T-cell (primary cell): ENCODE results near the gene TCF7L2. TPM values are rescaled to one million over a fixed set of nuclear protein-coding genes. Genes with fewer than 3 reads are reported as not detected.
"Not testable (repeated sequence)": the region's sequence is repeated elsewhere in the genome, so short reads cannot be mapped to it uniquely, and the experiment has no call there.

ENCODE experiments used
- ATAC-seq, 4 experiments: fragments of 200-7000 bp in 3 of 4; fragments of 150-1000 bp in 1 of 4; cut with Tn5 transposase; replicated peaks in 1 of 4; 1 replicate in 3 of 4; 2 replicates in 1 of 4; pipeline ENCODE4 v1.10.0; 2021; ENCODE audit warnings: moderate library complexity in 3 of 4, mild to moderate bottlenecking in 2 of 4, moderate number of reproducible peaks in 1 of 4
- CTCF ChIA-PET, 2 donors: fragments of 300-600 bp; sonication (Branson Sonifier 250); formaldehyde crosslinking; loops; one replicate each; lab custom pipeline; 2022; ENCODE audit warnings: antibody characterized with exemption in 2 of 2; lab: Charles Lee
- POLR2A ChIA-PET, 2 donors: fragments of 300-600 bp; sonication (Branson Sonifier 250); formaldehyde crosslinking; loops; one replicate each; lab custom pipeline; 2022; ENCODE audit warnings: antibody characterized with exemption in 2 of 2; lab: Charles Lee
- DNase-seq, 35 experiments: peaks; one replicate each; pipeline versions ENCODE4 v3.0.0 to v3.0.0-alpha.2; 2013 to 2023
- H3K27ac ChIP-seq: one replicate; pipeline ENCODE4 v1.5.1; 2013; ENCODE audit warnings: low read length
- H3K27me3 ChIP-seq, 2 experiments: replicated peaks in 1 of 2; 1 replicate in 1 of 2; 2 replicates in 1 of 2; pipeline versions ENCODE4 v1.6.1 to v1.7.0; 2013; ENCODE audit warnings: low read length in 1 of 2, mixed read lengths in 1 of 2; ENCODE audit not compliant: control insufficient read depth in 2 of 2, insufficient read depth in 2 of 2; ENCODE audit errors: extremely low read depth in 1 of 2
- H3K36me3 ChIP-seq, 2 donors: 1 replicate in 1 of 2; 2 replicates in 1 of 2; pipeline versions ENCODE4 v1.6.1 to v1.7.0; 2013; ENCODE audit warnings: low read length in 1 of 2; ENCODE audit not compliant: control insufficient read depth in 2 of 2, insufficient read depth in 1 of 2; ENCODE audit errors: extremely low read depth in 1 of 2
- H3K4me1 ChIP-seq, 2 experiments: 1 replicate in 1 of 2; 2 replicates in 1 of 2; pipeline versions ENCODE4 v1.6.1 to v1.7.0; 2013; ENCODE audit warnings: low read length in 2 of 2, mixed read lengths in 1 of 2; ENCODE audit not compliant: insufficient read depth in 2 of 2, control insufficient read depth in 1 of 2; ENCODE audit errors: extremely low read depth in 1 of 2
- H3K4me3 ChIP-seq, 2 donors: 1 replicate in 1 of 2; 2 replicates in 1 of 2; pipeline versions ENCODE4 v1.5.1 to v1.7.0; 2013; ENCODE audit warnings: mild to moderate bottlenecking in 2 of 2, low read length in 1 of 2, moderate library complexity in 1 of 2; ENCODE audit not compliant: control insufficient read depth in 1 of 2; ENCODE audit errors: extremely low read depth in 1 of 2
- H3K9me3 ChIP-seq: 2 replicates; pipeline ENCODE4 v1.7.0; 2013
- H3K27ac Mint-ChIP-seq, 2 donors: one replicate each; pipeline ENCODE4 v1.8.0; 2020 to 2021; ENCODE audit warnings: mild to moderate bottlenecking in 2 of 2, mixed read lengths in 2 of 2
- H3K27me3 Mint-ChIP-seq, 2 donors: one replicate each; pipeline ENCODE4 v1.8.0; 2021 to 2022; ENCODE audit warnings: mixed read lengths in 2 of 2
- H3K36me3 Mint-ChIP-seq: one replicate; pipeline ENCODE4 v1.8.0; 2021; ENCODE audit warnings: mixed read lengths
- H3K4me1 Mint-ChIP-seq, 3 donors: one replicate each; pipeline ENCODE4 v1.8.0; 2020 to 2022; ENCODE audit warnings: mixed read lengths in 3 of 3, mild to moderate bottlenecking in 1 of 3
- H3K4me3 Mint-ChIP-seq, 3 donors: one replicate each; pipeline ENCODE4 v1.8.0; 2020 to 2022; ENCODE audit warnings: mild to moderate bottlenecking in 3 of 3, mixed read lengths in 3 of 3, moderate library complexity in 3 of 3
- H3K9me3 Mint-ChIP-seq, 3 donors: one replicate each; pipeline ENCODE4 v1.8.0; 2020 to 2022; ENCODE audit warnings: mixed read lengths in 3 of 3
- WGBS: methylation state at CpG from one replicate; pipeline ENCODE4 v1.1.5; 2013; ENCODE audit warnings: missing lambda C conversion rate; ENCODE audit not compliant: insufficient coverage; 5-methylcytosine and 5-hydroxymethylcytosine counted together
- total RNA-seq, 35 experiments: library from RNA in 6 of 35; stranded (reverse) in 6 of 35; fragments of 120-200 nt in 1 of 35; gene quantifications; one replicate each; pipeline versions ENCODE4 v1.2.1 to v1.2.4 and lab custom pipeline; 2013 to 2026

TCF7L2 gene
- total RNA-seq, 5 donors from 2014 or later (not counting 1 experiment from before 2014, with no cell fraction given), result 2.6 to 6.2 (median 3.3) TPM

GRCh38 chr10:113064039-113064438, 114.0 kb downstream of the TCF7L2 start:
- Mint-ChIP-seq H3K9me3 (no peaks in the 10 kb centered on the region), H3K27me3 (no peaks in the 10 kb centered on the region), H3K4me3 (no peak overlapping the region), H3K4me1 (peaks cover 0 to 5% (median 2%) of the 10 kb centered on the region in 3 donors), H3K36me3 (no peaks in the 10 kb centered on the region), H3K27ac (no peak overlapping the region)
- no peak overlapping the region for H3K4me3 ChIP-seq
- POLR2A ChIA-PET, result no interaction called here
- H3K27ac ChIP-seq, result no peak overlapping the region
- WGBS, result 94% methylated on average over 4 of the region's 5 CpGs
- ATAC-seq (no peak), DNase-seq (no peak)
- H3K4me1 ChIP-seq, result peaks cover 6 to 15% of the 10 kb centered on the region in 2 experiments
- H3K27me3 ChIP-seq, result no peaks in the 10 kb centered on the region
- no peaks in the 10 kb centered on the region for H3K9me3 ChIP-seq
- no peaks in the 10 kb centered on the region for H3K36me3 ChIP-seq
- CTCF ChIA-PET, result interaction anchor here in 1 of 2 donors (0.7 kb wide), 1 partner anchor 102 kb away, joined by 5 read pairs; no protein-coding TSS in a partner anchor

DNA sequence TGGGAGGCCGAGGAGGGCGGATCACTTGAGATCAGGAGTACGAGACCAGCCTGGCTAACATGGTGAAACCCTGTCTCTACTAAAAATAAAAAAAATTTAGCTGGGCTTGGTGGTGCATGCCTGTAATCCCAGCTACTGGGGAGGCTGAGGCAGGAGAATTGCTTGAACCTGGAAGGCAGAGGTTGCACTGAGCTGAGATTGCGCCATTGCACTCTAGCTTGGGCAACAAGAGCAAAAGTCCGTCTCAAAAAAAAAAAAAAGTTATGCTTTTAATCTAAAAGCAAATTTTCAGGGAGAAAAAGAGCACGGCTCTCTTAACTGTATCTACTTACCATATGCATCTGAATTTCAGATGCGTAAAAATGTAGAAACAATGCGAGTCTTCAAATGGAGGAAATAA, 116.1 kb downstream of the TCF7L2 start:
- ATAC-seq, H3K27ac Mint-ChIP-seq, H3K9me3 Mint-ChIP-seq, H3K27me3 ChIP-seq, DNase-seq, H3K4me1 Mint-ChIP-seq, H3K27me3 Mint-ChIP-seq, H3K27ac ChIP-seq, H3K4me3 ChIP-seq, POLR2A ChIA-PET, H3K36me3 ChIP-seq, H3K36me3 Mint-ChIP-seq, H3K4me3 Mint-ChIP-seq, H3K4me1 ChIP-seq, H3K9me3 ChIP-seq: not testable (repeated sequence)
- WGBS, result no CpG with 5 or more reads among the region's 8 CpGs
- CTCF ChIA-PET, result interaction anchor here in 1 of 2 donors (0.5 kb wide), 1 partner anchor 1593 kb away, joined by 3 read pairs; no protein-coding TSS in a partner anchor

DNA sequence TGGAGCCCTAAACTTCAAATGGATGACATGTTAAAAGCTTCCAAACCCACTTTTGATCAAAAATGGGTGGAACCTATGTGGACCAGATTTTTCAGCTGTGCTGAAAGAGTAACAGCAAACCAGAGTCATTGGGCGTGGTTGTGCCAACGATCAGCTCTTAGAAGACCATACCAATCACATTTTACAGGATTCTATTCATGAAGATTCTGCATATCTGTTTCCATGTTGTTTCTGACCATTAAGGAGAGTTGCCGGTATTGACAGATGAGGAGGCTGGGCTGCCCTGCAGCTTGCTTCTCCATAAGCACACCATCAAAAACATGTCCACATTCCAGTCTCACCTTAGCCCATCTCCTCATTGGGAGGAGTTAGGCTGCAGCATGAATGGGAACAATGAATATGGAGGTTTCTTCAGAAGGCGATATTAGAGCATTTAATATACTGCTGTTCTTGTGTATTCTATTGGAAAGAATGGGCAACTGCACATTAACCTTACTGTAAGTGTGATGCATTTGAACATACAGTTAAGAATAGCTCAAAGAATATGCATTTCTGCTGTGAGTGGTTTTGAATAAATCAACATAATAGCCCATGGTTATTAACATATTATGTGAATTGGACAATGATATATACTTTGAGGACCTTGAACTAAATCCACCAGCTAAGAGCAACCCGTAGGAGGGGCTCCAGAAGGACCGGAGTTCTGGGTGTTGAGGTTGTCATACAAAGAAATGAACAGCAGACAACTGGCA, 116.7 kb downstream of the TCF7L2 start:
- Histone ChIP-seq H3K27ac (no peak overlapping the region), H3K36me3 (no peaks in the 10 kb centered on the region), H3K4me3 (no peak overlapping the region), H3K27me3 (no peaks in the 10 kb centered on the region), H3K9me3 (no peaks in the 10 kb centered on the region), H3K4me1 (no peaks in the 10 kb centered on the region)
- WGBS, result 83% methylated on average over 2 of the region's 6 CpGs
- Mint-ChIP-seq H3K27me3 (no peaks in the 10 kb centered on the region), H3K27ac (no peak overlapping the region), H3K9me3 (no peaks in the 10 kb centered on the region), H3K36me3 (peaks cover 5% of the 10 kb centered on the region), H3K4me1 (peaks cover 0 to 5% (median 0%) of the 10 kb centered on the region in 3 donors), H3K4me3 (no peak overlapping the region)
- POLR2A ChIA-PET, result no interaction called here
- no peak for DNase-seq
- CTCF ChIA-PET, result interaction anchor here in 1 of 2 donors (0.5 kb wide), 1 partner anchor 1594 kb away, joined by 3 read pairs; no protein-coding TSS in a partner anchor
- ATAC-seq, result no peak

GRCh38 chr10:113067501-113067900, 117.5 kb downstream of the TCF7L2 start:
- no peaks in the 10 kb centered on the region for H3K27me3 ChIP-seq
- ChIA-PET CTCF (no interaction called here), POLR2A (no interaction called here)
- no peak for ATAC-seq
- no peak overlapping the region for H3K27ac ChIP-seq
- H3K4me1 ChIP-seq, result no peaks in the 10 kb centered on the region
- Mint-ChIP-seq H3K27me3 (no peaks in the 10 kb centered on the region), H3K27ac (no peak overlapping the region), H3K36me3 (peaks cover 5% of the 10 kb centered on the region), H3K4me1 (peaks cover 0 to 5% (median 0%) of the 10 kb centered on the region in 3 donors), H3K4me3 (no peak overlapping the region), H3K9me3 (no peaks in the 10 kb centered on the region)
- H3K36me3 ChIP-seq, result no peaks in the 10 kb centered on the region
- H3K9me3 ChIP-seq, result no peaks in the 10 kb centered on the region
- 80% methylated on average over 4 of the region's 4 CpGs for WGBS
- no peak for DNase-seq
- no peak overlapping the region for H3K4me3 ChIP-seq

GRCh38 chr10:113068178-113068890, 118.3 kb downstream of the TCF7L2 start:
- peaks cover 0 to 5% (median 0%) of the 10 kb centered on the region in 3 donors for H3K4me1 Mint-ChIP-seq
- ChIA-PET POLR2A (no interaction called here), CTCF (no interaction called here)
- WGBS, result 93% methylated on average over 9 of the region's 13 CpGs
- H3K36me3 Mint-ChIP-seq, result peaks cover 5% of the 10 kb centered on the region
- H3K9me3 Mint-ChIP-seq, result no peaks in the 10 kb centered on the region
- no peak overlapping the region for H3K27ac Mint-ChIP-seq
- no peaks in the 10 kb centered on the region for H3K4me1 ChIP-seq
- no peak overlapping the region for H3K27ac ChIP-seq
- no peak overlapping the region for H3K4me3 Mint-ChIP-seq
- H3K27me3 Mint-ChIP-seq, result no peaks in the 10 kb centered on the region
- no peaks in the 10 kb centered on the region for H3K9me3 ChIP-seq
- H3K27me3 ChIP-seq, result no peaks in the 10 kb centered on the region
- DNase-seq (no peak), ATAC-seq (no peak)
- H3K36me3 ChIP-seq, result no peaks in the 10 kb centered on the region
- no peak overlapping the region for H3K4me3 ChIP-seq

- no peak overlapping the region for H3K4me3 Mint-ChIP-seq
- CTCF ChIA-PET, result no interaction called here
- no peaks in the 10 kb centered on the region for H3K9me3 ChIP-seq
- H3K27me3 Mint-ChIP-seq, result no peaks in the 10 kb centered on the region
- no peak for ATAC-seq
- no peaks in the 10 kb centered on the region for H3K9me3 Mint-ChIP-seq
- no peaks in the 10 kb centered on the region for H3K36me3 ChIP-seq
- 91% methylated on average over 6 of the region's 7 CpGs for WGBS
- POLR2A ChIA-PET, result no interaction called here
- H3K4me1 ChIP-seq, result no peaks in the 10 kb centered on the region
- H3K27ac Mint-ChIP-seq, result no peak overlapping the region
- H3K27ac ChIP-seq, result no peak overlapping the region
- H3K36me3 Mint-ChIP-seq, result peaks cover 5% of the 10 kb centered on the region
- H3K4me3 ChIP-seq, result no peak overlapping the region
- no peaks in the 10 kb centered on the region for H3K27me3 ChIP-seq
- no peak for DNase-seq
- no peaks in the 10 kb centered on the region for H3K4me1 Mint-ChIP-seq
Observed at GRCh38 chr10:113069595-113069994, 119.5 kb downstream of the TCF7L2 start.
